Fibroblast of the conjunctiva (primary cell): ENCODE data around the gene STX18.

Experiments
- DNase-seq: peaks from one replicate; pipeline ENCODE4 v3.0.0-alpha.2; 2010; ENCODE audit warnings: low read depth

Gene STX18

DNA sequence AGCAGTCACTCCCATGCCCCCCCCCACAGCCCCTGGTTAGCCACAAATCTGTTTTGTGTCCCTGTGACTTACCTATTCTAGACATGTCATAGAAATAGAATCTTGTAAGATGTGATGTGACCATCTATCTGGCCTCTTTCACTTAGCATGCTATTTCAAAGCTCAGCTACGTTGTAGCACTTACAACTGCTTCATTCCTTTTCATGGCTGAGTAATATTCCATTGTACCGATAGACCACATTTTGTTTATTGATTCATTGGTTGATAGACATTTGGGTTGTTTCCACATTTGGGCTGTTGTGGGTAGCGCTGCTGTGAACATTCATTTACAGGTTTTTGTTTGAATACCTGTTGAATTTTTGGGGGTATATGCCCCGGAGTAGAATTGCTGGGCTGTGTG, 143.4 kb downstream of the STX18 start:
- DNase-seq, result no peak

DNA sequence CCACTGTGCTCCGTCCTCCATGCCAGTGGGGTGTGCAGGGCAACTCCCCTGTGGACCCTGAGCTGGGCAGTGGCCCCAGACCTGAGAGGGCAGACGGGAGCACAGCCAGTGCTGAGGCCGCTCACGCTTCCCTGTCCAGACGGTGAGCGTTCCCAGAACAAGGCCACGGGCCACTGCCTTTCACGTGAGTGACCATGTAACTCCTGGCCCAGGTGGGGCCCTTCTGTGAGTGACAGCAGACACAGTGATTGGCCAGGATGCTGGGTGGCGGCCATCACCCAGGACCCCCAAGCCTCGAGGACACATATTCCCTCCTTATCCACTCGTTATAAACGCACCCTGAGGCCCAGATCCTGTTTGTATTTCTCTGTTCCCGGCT, 144.4 kb downstream of the STX18 start:
- no peak for DNase-seq

DNA sequence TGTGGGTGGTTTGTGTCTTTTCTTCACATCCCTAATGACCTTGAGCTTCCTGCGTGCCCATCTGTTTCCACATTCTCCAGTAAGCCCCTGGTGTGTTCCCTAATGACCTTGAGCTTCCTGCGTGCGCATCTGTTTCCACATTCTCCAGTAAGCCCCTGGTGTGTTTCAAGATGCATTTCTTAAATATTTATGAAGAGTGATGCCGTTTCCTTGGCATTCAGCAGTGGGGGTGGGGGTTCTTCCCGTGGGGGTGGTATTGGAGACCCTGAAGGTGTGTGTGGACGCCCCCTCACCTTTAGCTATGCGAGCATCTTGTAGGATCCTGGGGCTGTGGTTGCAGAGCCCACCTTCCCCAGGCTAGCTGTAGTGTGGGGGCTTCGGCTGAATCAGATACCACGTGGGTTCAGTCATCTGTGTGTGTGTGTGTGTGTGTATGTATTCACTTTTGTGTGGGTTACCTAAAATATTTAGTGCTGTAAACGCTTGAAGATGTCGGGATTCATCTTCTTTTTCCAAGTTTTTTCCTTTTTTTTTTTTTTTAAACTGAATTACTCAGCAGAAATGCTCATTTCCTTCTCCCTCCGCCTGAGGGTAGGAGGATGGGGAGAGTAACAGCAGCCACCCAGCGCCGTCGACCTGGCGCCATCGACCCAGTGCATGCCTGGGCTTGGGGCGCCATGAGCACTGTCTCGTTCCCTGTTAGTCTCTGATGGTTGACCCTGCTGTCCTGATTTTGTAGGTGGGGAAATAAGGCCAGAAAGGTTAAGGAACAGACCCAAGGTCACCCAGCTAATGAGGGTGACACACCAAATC, 145.0 kb downstream of the STX18 start:
- no peak for DNase-seq

DNA sequence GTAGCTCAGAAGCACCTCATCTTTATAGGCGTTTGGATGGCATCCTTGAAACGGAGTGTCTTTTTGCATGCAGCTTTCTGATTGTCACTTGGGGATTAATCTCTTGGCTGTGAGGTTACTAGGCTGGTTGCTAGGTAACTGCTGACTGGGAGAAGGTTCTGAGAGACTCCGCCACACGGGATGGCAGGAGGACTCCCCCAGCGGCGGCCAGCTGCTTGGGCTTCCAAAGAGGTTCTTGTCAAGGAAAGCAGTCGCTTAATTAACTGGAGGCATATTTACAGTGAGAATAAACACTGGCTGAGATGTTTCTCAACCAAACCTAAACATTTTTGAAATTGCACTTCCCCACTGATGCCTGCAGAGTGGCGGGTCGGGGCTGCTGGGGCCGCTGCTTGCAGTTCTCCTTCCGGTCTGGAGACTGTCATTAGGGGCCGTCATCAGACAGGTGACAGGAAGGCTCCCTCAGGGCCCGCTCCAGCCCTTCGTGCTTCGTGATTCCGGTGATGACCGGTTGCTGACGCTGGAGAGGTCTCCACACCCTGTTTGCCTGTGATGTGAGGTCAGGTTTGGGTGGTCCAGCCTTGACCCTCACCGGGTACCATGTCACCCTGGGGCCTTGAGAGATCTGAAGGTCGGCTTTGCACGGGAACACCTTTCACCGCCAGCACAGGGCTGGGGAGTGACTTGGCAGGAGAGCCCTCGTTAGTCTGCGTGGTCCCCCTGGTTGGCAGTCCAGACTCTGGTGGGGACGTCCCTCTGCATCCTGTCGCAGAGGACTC, 145.8 kb downstream of the STX18 start:
- DNase-seq, result no peak

GRCh38 chr4:4395371-4395770, 146.5 kb downstream of the STX18 start:
- no peak for DNase-seq

GRCh38 chr4:4394644-4395043, 147.2 kb downstream of the STX18 start:
- no peak for DNase-seq

DNA sequence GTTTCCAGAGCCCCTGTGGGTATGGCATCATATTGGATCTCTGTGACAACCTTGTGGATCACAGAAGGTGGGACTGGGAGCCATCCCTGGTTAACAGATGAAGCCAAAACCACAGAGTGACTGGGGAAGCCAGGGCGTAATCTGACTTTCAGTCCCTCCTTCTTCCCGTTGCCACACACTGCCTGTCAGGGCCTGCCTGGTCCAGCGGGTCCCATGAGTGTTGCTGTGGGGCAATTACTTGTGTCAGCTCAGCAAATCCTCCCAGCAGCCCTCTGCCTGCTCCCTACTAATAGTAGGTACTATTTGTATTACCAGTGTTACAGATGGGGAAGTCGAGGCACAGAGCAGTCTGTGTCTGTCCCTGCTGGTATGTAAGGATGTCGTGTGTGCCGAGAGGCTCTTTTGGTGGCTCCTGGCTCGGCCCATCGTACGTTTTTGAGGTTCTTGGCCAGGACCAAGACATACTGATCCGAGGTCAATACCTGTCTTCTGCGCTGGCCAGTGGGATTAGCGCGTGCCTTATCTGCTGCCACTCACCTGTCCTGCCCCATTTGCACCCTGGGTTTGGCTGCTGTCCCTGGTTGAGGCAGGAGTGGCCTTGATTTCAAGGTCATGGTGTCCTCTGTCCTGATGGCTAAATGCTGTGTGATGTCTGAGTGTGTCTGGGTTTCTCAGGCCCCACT, 149.2 kb downstream of the STX18 start:
- DNase-seq, result no peak

DNA sequence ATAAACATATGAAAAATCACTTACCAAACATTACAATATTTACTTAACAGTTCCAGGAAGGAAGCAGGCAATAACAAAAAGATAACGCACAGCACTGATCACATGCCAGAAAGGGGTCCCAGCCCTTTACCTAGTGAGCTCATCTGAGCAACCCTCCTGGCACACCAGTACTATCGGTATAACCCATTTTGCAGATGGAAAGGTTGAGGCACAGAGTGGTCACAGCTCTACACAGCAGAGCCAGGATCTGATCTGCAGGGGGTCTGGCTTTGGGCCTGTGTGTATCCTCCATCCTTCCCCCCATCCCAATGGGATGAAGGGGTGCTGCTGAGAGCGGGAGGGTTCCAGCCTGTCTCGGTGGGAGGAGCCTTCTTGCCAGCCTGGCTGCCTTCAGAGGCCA, 150.0 kb downstream of the STX18 start:
- no peak for DNase-seq

DNA sequence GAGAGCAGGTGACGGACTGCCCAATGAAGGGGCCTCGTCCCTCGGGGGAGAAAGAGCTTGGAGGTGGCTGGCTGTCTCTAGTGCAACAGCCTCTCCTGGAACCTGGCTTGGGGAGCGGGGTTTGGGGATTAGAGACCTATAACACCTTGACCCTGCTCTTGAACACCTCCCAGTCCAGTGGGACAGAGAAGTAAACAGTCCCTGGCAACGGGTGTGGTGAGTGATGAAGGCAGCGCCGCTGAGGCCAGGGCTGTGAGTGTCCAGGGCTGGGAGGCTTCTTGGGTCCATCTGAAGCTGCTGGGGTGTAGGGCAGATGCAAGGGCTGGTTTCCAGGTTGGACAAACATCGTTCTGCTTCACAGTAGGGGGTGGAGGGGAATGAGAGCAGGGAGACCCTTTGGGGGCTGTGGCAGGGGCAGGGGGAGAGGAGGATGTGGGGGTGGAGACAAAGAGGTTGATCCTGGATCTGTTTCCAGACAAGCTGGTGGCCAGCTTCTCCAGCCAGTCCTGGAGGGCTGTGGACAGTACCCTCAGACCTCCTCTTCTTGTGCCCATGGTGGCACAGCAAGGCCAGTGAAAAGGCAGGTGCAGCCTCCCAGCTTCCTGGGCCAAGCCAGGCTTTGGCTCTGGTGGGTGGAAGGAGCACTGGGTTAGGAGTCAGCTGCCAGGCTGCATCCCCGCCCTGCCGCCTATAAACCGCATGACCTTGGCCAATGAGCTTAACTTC, 151.2 kb downstream of the STX18 start:
- DNase-seq, result no peak

- DNase-seq, result no peak
Observed at GRCh38 chr4:4390046-4390445, 151.8 kb downstream of the STX18 start.

DNA sequence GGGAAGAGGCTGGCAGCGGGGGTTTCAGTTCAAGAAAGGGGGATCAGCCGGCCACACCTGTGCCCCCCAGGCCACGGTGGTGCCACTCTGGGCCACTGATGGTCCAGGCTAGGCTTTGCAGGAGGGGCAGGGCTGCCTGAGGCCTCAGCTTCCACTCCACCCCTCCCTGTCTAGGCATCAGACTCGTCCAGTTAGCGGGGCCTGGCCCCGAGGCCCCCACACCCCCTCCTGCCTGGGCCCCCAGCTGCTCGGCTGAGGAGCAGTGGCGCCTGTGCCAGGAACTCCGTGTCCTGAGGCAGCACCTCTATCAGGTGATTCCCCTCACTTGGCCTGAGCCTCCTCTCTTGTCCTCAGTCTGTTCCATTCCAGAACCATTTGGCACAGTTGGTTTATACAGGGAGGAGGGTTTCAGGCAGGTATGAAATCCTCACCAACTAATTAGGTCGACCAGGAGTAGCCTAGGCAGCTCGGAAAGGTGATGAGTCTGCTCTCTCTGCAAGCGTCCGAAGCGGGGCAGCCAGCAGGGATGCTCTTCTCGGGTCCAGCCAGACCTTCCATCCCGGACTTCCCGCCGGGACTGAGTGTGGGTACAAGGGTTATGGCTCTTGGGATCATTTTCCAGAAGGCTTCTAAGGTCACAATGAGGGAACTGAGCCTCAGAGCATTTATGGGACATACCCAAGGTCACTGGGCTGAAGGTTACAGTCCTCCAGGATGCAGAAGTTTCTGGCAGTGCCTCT, 152.8 kb downstream of the STX18 start:
- DNase-seq, result no peak

DNA sequence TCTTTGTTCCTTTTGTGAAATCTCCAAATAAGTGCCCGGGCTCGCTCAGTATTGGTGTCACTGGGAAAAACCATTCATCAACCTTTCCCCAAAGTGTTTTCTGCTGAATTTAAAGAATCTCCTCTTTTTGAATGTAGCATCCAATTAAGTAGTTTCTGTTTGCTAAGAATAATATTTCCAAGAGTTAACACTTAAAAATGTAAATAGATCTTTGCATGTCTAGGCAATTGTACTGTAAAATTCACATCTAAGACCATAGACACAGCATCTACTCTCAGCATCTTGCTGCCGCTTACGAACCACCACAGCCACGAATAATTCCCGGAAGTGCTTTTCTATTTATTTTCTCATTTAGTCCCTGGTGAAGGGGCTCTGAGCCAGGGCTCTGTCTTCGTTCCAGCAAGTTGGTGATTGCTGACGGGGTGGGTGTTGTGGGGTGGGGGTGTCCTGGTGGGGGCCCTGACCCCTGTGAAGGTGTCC, 153.5 kb downstream of the STX18 start:
- DNase-seq, result no peak

DNA sequence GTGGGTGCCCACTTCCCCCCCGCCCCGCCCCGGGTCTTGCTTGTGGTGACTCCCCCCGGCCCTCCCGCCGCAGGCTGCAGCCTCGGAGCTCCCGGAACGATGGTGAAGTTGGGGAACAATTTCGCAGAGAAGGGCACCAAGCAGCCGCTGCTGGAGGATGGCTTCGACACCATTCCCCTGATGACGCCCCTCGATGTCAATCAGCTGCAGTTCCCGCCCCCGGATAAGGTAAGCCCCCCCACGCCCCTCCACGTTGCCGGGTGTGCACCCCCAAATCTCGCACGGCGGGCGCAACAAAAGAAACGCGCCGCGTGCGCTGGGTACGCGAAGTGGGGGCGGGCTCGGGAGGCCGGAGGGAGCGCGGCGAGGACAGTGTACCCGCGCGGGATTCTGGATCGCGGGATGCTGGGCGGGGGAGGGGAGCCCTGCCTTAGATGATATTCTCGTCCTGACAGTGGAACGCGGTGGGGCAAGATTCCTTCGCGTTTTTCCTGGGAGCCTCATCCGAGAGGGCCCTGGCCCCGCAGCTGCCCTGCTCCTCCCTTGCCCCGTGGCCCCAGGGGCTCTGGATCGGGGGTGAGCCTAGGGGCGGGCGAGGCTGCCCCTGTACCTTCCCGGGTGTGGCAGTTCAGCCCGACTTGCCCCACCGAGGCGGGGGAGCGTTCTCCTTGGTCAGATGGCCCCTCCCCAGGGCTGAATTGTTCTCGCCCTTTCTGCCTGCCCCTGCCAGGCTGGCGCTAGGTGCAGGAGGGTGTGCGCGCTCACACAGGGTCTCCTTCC, 154.1 kb downstream of the STX18 start:
- DNase-seq, result no peak

DNA sequence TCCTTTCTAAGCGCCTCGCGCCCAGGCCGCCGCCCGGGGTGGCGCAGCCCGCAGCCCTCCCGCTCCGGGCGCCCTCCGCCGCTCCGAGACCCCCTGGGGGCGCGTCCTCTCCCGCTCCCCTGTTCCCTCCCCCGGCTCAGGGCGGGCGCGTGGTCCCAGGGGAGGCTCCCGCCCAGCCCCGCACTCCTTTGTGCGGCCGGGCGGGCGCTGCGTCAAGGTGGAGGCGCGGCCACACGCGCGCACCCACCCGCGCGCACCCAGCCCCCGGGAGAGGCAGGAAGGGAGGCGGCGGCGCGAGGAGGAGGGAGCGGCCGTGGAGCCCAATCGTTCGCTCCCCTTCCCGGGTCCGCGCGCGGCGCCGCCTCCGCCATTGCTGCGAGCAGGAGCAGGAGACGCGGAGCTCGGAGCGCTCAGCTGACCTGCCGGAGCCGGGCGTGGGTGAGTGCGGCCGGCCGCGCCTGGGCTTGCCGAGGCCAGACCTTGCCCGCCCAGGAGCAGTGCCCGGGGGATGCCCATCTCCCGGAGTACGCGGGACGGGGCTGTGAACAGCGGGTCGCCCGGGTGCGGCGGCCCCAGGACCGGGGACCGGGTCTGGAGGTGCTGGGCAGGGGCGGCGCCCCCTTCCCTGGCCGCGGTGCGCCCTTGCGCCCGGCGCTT, 155.0 kb downstream of the STX18 start, which contains the start of gene NSG1:
Gene NSG1 (plus strand): TSS at position 367 of the 657 bp plus-strand sequence. CDS start 528 bp downstream, outside the sequence.
- no peak for DNase-seq

DNA sequence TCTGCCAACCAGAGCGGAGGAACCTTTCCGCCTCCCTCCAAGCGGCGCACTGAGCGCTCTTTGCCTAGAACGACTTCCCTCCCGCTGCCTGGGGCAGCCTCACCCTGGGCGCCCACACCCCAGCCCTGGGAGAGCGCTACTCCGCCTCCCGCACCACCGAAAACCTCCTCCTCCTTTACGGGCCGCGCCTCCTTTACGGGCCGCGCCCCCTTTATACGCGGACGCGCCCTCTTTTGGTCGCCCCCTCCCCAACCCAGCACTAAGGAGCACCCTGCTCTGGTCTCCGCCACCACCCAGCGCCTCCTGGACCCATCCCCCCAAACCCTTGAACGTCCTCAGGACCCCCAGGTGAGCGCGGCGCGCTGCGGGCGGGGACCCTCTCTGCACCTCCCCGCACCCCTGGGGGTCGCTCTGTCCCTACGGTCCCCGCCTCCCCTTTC, 155.5 kb downstream of the STX18 start:
- no peak for DNase-seq

GRCh38 chr4:4385729-4386295, 156.0 kb downstream of the STX18 start:
- no peak for DNase-seq

GRCh38 chr4:4384837-4385236, 157.0 kb downstream of the STX18 start:
- no peak for DNase-seq

- DNase-seq, result no peak
Observed at GRCh38 chr4:4383085-4383484, 158.8 kb downstream of the STX18 start.

DNA sequence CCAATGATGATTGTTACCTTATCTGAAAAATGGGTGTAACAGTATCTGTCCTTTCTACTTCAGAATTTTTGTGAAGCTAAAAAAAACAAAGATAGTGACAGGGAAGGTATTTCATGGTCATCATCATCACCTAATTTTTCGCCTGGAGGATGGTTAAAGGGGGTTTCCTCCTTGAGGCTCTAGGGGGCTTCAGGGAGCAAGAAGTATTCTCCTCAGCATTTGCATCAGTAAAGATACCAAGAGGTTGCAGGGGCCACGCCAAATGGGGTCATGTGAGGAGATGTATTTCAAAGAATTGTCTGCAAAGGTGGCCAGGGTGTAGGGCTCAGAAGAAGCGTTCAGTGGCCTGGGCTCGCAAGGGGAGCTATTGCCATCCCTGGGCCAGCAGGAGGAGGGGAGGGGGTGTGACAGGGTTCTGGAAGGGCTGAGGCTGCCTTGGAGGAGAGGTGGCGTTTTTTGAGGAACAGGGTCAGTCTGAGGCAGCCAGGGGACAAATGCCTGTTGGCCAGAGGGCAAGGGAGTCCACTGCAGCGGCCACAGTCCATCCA, 162.2 kb downstream of the STX18 start:
- no peak for DNase-seq
